GM19372 (cell line): ENCODE data around the gene CTNNB1.

Experiments used
- ATAC-seq: cut with Tn5 transposase; IDR thresholded peaks from one replicate; pipeline ENCODE4 v1.9.1; 2021; ENCODE audit warnings: mild to moderate bottlenecking, low read depth, moderate library complexity; ENCODE audit not compliant: unreplicated experiment

CTNNB1 gene

GRCh38 chr3:41213588-41213987 is 14.3 kb downstream of the CTNNB1 start:
- ATAC-seq: no peak

GRCh38 chr3:41216422-41216821 is 17.1 kb downstream of the CTNNB1 start:
- ATAC-seq: no peak

DNA sequence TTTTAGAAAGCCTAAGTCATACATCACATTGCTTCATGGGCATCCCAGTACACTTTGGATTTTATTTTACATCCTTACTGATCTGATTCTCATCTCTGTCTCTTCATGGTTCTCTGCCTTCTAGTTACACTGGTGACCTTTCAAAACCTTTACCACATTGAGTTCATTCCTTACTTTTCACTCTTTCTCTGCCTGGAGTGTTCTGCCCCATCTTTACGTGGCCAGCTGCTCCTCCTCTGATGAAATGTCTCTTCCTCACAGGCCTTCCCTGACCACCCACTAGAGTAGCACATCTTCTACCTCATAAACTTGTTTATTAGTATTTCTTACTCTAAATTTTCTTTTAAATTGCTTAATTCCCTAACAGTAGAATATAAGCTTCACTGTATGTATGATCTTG is 17.7 kb downstream of the CTNNB1 start:
- no peak for ATAC-seq

DNA sequence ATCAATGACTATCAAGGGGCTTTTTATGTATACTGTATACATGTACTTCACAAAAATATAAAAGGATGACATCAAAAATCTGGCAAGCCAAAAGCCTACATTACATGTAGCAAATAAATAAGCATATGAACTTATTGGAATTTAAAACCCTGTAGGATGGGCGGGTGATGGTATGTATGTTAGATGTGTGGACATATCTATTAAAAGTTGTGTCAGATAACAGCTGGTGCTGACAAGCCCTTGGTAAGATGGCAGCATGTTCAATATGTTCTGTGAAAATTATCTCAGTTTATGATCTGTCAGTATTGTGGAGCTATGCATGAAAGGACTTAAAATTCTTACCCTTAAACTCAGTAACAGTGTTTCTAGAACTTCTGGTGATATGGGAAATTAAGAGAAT is 20.1 kb downstream of the CTNNB1 start:
- ATAC-seq: no peak

GRCh38 chr3:41220906-41221677 is 21.8 kb downstream of the CTNNB1 start:
- ATAC-seq: no peak

GRCh38 chr3:41222012-41222411 is 22.7 kb downstream of the CTNNB1 start:
- ATAC-seq: no peak

GRCh38 chr3:41222501-41222900 is 23.2 kb downstream of the CTNNB1 start:
- ATAC-seq: no peak

- no peak for ATAC-seq
Measured at GRCh38 chr3:41223078-41223477, 23.8 kb downstream of the CTNNB1 start.

GRCh38 chr3:41223691-41224090 is 24.4 kb downstream of the CTNNB1 start:
- ATAC-seq: no peak

DNA sequence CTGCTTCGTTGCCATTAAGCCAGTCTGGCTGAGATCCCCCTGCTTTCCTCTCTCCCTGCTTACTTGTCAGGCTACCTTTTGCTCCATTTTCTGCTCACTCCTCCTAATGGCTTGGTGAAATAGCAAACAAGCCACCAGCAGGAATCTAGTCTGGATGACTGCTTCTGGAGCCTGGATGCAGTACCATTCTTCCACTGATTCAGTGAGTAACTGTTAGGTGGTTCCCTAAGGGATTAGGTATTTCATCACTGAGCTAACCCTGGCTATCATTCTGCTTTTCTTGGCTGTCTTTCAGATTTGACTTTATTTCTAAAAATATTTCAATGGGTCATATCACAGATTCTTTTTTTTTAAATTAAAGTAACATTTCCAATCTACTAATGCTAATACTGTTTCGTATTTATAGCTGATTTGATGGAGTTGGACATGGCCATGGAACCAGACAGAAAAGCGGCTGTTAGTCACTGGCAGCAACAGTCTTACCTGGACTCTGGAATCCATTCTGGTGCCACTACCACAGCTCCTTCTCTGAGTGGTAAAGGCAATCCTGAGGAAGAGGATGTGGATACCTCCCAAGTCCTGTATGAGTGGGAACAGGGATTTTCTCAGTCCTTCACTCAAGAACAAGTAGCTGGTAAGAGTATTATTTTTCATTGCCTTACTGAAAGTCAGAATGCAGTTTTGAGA is 25.0 kb downstream of the CTNNB1 start:
- ATAC-seq: no peak

- ATAC-seq: no peak
Measured at GRCh38 chr3:41234823-41235721, 35.8 kb downstream of the CTNNB1 start.

GRCh38 chr3:41236228-41236627 is 36.9 kb downstream of the CTNNB1 start:
- ATAC-seq: no peak

DNA sequence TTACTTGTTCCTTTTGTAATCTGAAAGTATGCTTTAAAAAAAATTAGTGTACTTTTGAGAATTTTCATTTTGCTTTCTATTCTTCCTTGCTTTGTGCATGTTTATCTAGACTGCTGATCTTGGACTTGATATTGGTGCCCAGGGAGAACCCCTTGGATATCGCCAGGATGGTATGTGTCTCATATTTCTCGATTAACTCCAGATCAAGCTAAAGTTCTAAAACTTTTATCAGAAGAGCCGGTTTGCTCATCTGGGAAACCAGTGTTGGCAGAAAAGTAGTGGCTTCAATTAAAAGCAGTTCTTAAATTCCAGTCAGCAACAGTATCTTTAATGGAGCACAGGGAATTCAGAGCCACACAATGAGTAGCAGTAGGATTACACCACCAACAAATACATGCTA is 38.6 kb downstream of the CTNNB1 start:
- no peak for ATAC-seq

DNA sequence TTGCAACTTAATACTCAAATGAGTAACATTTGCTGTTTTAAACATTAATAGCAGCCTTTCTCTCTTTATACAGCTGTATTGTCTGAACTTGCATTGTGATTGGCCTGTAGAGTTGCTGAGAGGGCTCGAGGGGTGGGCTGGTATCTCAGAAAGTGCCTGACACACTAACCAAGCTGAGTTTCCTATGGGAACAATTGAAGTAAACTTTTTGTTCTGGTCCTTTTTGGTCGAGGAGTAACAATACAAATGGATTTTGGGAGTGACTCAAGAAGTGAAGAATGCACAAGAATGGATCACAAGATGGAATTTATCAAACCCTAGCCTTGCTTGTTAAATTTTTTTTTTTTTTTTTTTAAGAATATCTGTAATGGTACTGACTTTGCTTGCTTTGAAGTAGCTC is 40.3 kb downstream of the CTNNB1 start:
- no peak for ATAC-seq

GRCh38 chr3:41241161-41241560 is 41.9 kb downstream of the CTNNB1 start:
- no peak for ATAC-seq

DNA sequence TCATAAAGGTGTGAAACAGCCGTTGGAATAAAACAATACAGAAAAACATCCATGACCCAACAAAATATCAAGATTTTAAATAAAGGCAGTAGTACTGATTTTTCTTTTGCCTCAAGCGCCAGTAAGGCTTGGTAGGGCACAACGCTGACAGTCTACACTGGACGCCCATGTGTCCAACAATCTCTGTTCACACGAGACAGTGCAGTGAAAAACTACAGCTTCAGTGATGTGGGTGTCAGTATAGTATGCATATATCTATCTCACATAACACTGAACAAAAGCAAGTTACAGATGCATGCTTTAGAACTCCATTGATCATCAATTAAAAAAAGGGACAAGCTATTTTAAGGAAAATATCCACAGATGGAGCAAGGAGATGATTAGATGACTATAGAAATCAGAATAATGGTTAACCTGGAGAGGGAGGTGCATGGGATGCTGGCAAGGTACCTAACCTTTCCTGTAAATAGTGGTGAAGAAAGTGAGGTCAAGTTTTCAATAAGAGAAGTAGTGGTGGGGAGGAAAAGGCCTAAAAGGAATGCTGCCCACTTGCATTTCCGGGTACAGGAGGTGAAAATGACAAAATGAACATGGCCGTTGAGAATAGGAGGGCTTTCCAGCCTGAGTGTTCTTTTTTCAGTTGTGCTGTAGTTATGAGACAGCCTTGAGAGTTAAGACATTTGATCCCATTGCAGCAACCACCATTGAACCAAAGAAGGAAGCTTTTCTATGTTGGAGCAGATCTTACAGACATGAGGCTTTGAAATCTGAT is 42.7 kb downstream of the CTNNB1 start:
- ATAC-seq: no peak

- ATAC-seq: no peak
Measured at GRCh38 chr3:41243183-41243582, 43.9 kb downstream of the CTNNB1 start.

GRCh38 chr3:41244620-41245336 is 45.5 kb downstream of the CTNNB1 start:
- ATAC-seq: no peak

GRCh38 chr3:41247055-41248004 is 48.0 kb downstream of the CTNNB1 start:
- ATAC-seq: no peak
